ENCODE results near the gene WIPF2.

The WIPF2 gene

GRCh38 chr17:40218740-40219593 is at the start of gene WIPF2:
Gene WIPF2 (plus strand): TSS chr17:40219304. CDS start chr17:40256460, 37,156 bp downstream.
- peak; percentile 96 for DNase-seq

GRCh38 chr17:40170325-40170724 is 48.8 kb upstream of the WIPF2 start:
- no peak for DNase-seq

GRCh38 chr17:40171750-40172149 is 47.4 kb upstream of the WIPF2 start:
- DNase-seq: no peak

GRCh38 chr17:40173091-40173777 is 45.9 kb upstream of the WIPF2 start:
- no peak for DNase-seq

- no peak for DNase-seq
Observed at GRCh38 chr17:40173778-40174135, 45.3 kb upstream of the WIPF2 start.

- DNase-seq: no peak
Observed at GRCh38 chr17:40174514-40174913, 44.6 kb upstream of the WIPF2 start.

GRCh38 chr17:40175928-40176753 is 43.0 kb upstream of the WIPF2 start:
- DNase-seq: no peak

- no peak for DNase-seq
Observed at GRCh38 chr17:40176754-40177110, 42.4 kb upstream of the WIPF2 start.

GRCh38 chr17:40177275-40177874 is 41.7 kb upstream of the WIPF2 start, which contains the start of gene RAPGEFL1:
Gene RAPGEFL1 (plus strand): TSS chr17:40177470. CDS start chr17:40177862, 392 bp downstream.
- DNase-seq: no peak

GRCh38 chr17:40178021-40178601 is 41.0 kb upstream of the WIPF2 start:
- DNase-seq: no peak

GRCh38 chr17:40178660-40179059 is 40.4 kb upstream of the WIPF2 start:
- no peak for DNase-seq

GRCh38 chr17:40179923-40180659 is 39.0 kb upstream of the WIPF2 start:
- no peak for DNase-seq

GRCh38 chr17:40180694-40181093 is 38.4 kb upstream of the WIPF2 start:
- DNase-seq: no peak

- DNase-seq: no peak
Observed at GRCh38 chr17:40181205-40181604, 37.9 kb upstream of the WIPF2 start.

- DNase-seq: no peak
Observed at GRCh38 chr17:40182606-40183005, 36.5 kb upstream of the WIPF2 start.

- DNase-seq: no peak
Observed at GRCh38 chr17:40187238-40187637, 31.9 kb upstream of the WIPF2 start.

GRCh38 chr17:40188694-40189093 is 30.4 kb upstream of the WIPF2 start:
- DNase-seq: no peak

GRCh38 chr17:40190197-40191021 is 28.7 kb upstream of the WIPF2 start:
- DNase-seq: no peak

- no peak for DNase-seq
Observed at GRCh38 chr17:40191237-40192208, 27.6 kb upstream of the WIPF2 start.

GRCh38 chr17:40192961-40193360 is 26.1 kb upstream of the WIPF2 start:
- DNase-seq: no peak

Data from GDM1 (cell line).